Measurements from ENCODE around the gene ZNF740. TPM values are rescaled to one million over a fixed set of nuclear protein-coding genes. Genes with fewer than 3 reads are reported as not detected.
A peak's percentile ranks its signal among the peaks of the same experiment; 100 is the strongest.

The ZNF740 gene
- total and polyA plus RNA-seq, 10 of the 15 experiments (the other 5 are each of a cell fraction or from before 2014, with no cell fraction given), result 1.4 to 33.6 (median 11.3) TPM

GRCh38 chr12:53184828-53185227 lies 4.3 kb downstream of the ZNF740 start:
- BruUV-seq (replicated peaks), result no TSS peak
- H4K20me1 ChIP-seq (ENCODE audit: control insufficient read depth, insufficient read depth), result no peaks in the 10 kb centered on the region
- H3K27me3 ChIP-seq (replicated peaks in 1 of 2; ENCODE audit: control insufficient read depth in 2 of 2, insufficient read depth in 2 of 2, low read length in 1 of 2), result no peaks in the 10 kb centered on the region
- H3K36me3 ChIP-seq (ENCODE audit: control insufficient read depth in 2 of 2, insufficient read depth in 2 of 2, low read length in 1 of 2), result peaks cover 5 to 10% of the 10 kb centered on the region in 2 experiments; a peak in 3 of 4 replicates
- H3K4me3 ChIP-seq, result no peak overlapping the region
- H3K27ac ChIP-seq (ENCODE audit: control insufficient read depth, insufficient read depth), result no peak overlapping the region
- RAD21 ChIA-PET (ENCODE audit: unreplicated experiment), result interaction anchor here (0.9 to 1.8 kb wide), 7 partner anchors 14 to 85 kb away, joined by 3 to 6 read pairs (median 4); a partner anchor contains a TSS
- H3K9me3 ChIP-seq (replicated peaks; ENCODE audit: control insufficient read depth, insufficient read depth, low read length), result no peaks in the 10 kb centered on the region
- H2AFZ ChIP-seq (ENCODE audit: control insufficient read depth, low read depth, low read length), result no peak overlapping the region
- TF ChIP-seq MTA2 (IDR thresholded peaks at IDR 0.05; ENCODE audit: low read depth) (no peak), POLR2A (IDR thresholded peaks at IDR 0.05; ENCODE audit: low read depth, low read length) (peak; percentile 54)
- DNase-seq (ENCODE audit: low read depth, low spot score) (no peak), FAIRE-seq (no peak), ATAC-seq (no peak)
- H3K4me1 ChIP-seq (ENCODE audit: control insufficient read depth, insufficient read depth, low read length), result peaks cover 3% of the 10 kb centered on the region; the same call in 1 of the 2 replicates
- no peak overlapping the region for H3K9ac ChIP-seq (ENCODE audit: control insufficient read depth, insufficient read depth, low read length)
- H3K4me2 ChIP-seq (ENCODE audit: control insufficient read depth, insufficient read depth), result no peak overlapping the region
- peaks cover 22% of the 10 kb centered on the region for H3K79me2 ChIP-seq (ENCODE audit: control insufficient read depth, insufficient read depth, low read length)
- in situ Hi-C loops (cut with MboI) (no loop called here), intact Hi-C loops (cut with micrococcal nuclease; ENCODE audit: unreplicated experiment) (no loop called here)
- POLR2A ChIA-PET, result interaction anchor here (1.6 kb wide), 1 partner anchor 11 kb away, joined by 6 read pairs; no protein-coding TSS in a partner anchor
- WGBS (ENCODE audit: insufficient coverage, insufficient replicate concordance, low lambda C conversion rate, missing lambda C conversion rate), result 92% methylated on average over 6 of the region's 6 CpGs
- CTCF ChIA-PET, result interaction anchor here (0.8 to 6.7 kb wide), 11 partner anchors 9 to 119 kb away, joined by 3 to 89 read pairs (median 4); no protein-coding TSS in a partner anchor
- SMC1A ChIA-PET (ENCODE audit: uncharacterized antibody, unreplicated experiment), result interaction anchor here (0.6 to 1.5 kb wide), 4 partner anchors 14 to 68 kb away, joined by 3 to 15 read pairs (median 4); no protein-coding TSS in a partner anchor

- Histone ChIP-seq H3K4me2 (ENCODE audit: control insufficient read depth, insufficient read depth) (no peak overlapping the region), H3K36me3 (ENCODE audit: control insufficient read depth in 2 of 2, insufficient read depth in 2 of 2, low read length in 1 of 2) (peaks cover 5 to 13% of the 10 kb centered on the region in 2 experiments; a peak in 3 of 4 replicates), H3K27me3 (replicated peaks in 1 of 2; ENCODE audit: control insufficient read depth in 2 of 2, insufficient read depth in 2 of 2, low read length in 1 of 2) (no peaks in the 10 kb centered on the region), H3K79me2 (ENCODE audit: control insufficient read depth, insufficient read depth, low read length) (peaks cover 22% of the 10 kb centered on the region), H2AFZ (ENCODE audit: control insufficient read depth, low read depth, low read length) (no peak overlapping the region), H4K20me1 (ENCODE audit: control insufficient read depth, insufficient read depth) (no peaks in the 10 kb centered on the region), H3K4me1 (ENCODE audit: control insufficient read depth, insufficient read depth, low read length) (peaks cover 3% of the 10 kb centered on the region; the same call in 1 of the 2 replicates), H3K9me3 (replicated peaks; ENCODE audit: control insufficient read depth, insufficient read depth, low read length) (no peaks in the 10 kb centered on the region), H3K9ac (ENCODE audit: control insufficient read depth, insufficient read depth, low read length) (no peak overlapping the region), H3K4me3 (no peak overlapping the region), H3K27ac (ENCODE audit: control insufficient read depth, insufficient read depth) (no peak overlapping the region)
- WGBS (ENCODE audit: insufficient coverage, insufficient replicate concordance, low lambda C conversion rate, missing lambda C conversion rate), result 97% methylated on average over 3 of the region's 3 CpGs
- intact Hi-C loops (cut with micrococcal nuclease; ENCODE audit: unreplicated experiment), result no loop called here
- DNase-seq (ENCODE audit: low read depth, low spot score) (no peak), FAIRE-seq (no peak), ATAC-seq (no peak)
- BruUV-seq (replicated peaks), result no TSS peak
- ChIA-PET POLR2A (interaction anchor here (1.6 kb wide), 1 partner anchor 10 kb away, joined by 6 read pairs; no protein-coding TSS in a partner anchor), RAD21 (ENCODE audit: unreplicated experiment) (interaction anchor here (0.7 to 1.8 kb wide), 8 partner anchors 13 to 136 kb away, joined by 3 to 6 read pairs (median 4); a partner anchor contains a TSS), CTCF (interaction anchor here (0.8 to 6.7 kb wide), 11 partner anchors 10 to 120 kb away, joined by 3 to 89 read pairs (median 4); no protein-coding TSS in a partner anchor), SMC1A (ENCODE audit: uncharacterized antibody, unreplicated experiment) (interaction anchor here (0.6 to 1.5 kb wide), 5 partner anchors 13 to 67 kb away, joined by 3 to 15 read pairs (median 3); a partner anchor contains a TSS)
- in situ Hi-C loops (cut with MboI), result no loop called here
- TF ChIP-seq POLR2A (IDR thresholded peaks at IDR 0.05; ENCODE audit: low read depth, low read length) (no peak), CTCF (IDR thresholded peaks at IDR 0.05 in 2 of 3, conservative IDR thresholded peaks at IDR 0.05 in 1 of 3; ENCODE audit: control insufficient read depth in 2 of 3, extremely low read depth in 1 of 3, insufficient read depth in 1 of 3, low read depth in 3 of 3, low read length in 3 of 3) (0 out of 6 replicates have a peak, but pooled peaks of 1 of the 3 experiments have one; percentile 6)
These were observed 5.1 kb downstream of the ZNF740 start for GRCh38 chr12:53185582-53186153.

Measured in GM12878 (cell line).